Midbrain (tissue), 1 donor: ENCODE results near the gene XPO5.

Experiments used
- DNase-seq: peaks from one replicate; lab custom pipeline; 2025; lab: John Stamatoyannopoulos, UW

The XPO5 gene

GRCh38 chr6:43497689-43498088 is 78.1 kb downstream of the XPO5 start:
- DNase-seq, result no peak

GRCh38 chr6:43497129-43497396 is 78.8 kb downstream of the XPO5 start:
- no peak for DNase-seq

- no peak for DNase-seq
These were observed 79.3 kb downstream of the XPO5 start for GRCh38 chr6:43496370-43497128.

DNA sequence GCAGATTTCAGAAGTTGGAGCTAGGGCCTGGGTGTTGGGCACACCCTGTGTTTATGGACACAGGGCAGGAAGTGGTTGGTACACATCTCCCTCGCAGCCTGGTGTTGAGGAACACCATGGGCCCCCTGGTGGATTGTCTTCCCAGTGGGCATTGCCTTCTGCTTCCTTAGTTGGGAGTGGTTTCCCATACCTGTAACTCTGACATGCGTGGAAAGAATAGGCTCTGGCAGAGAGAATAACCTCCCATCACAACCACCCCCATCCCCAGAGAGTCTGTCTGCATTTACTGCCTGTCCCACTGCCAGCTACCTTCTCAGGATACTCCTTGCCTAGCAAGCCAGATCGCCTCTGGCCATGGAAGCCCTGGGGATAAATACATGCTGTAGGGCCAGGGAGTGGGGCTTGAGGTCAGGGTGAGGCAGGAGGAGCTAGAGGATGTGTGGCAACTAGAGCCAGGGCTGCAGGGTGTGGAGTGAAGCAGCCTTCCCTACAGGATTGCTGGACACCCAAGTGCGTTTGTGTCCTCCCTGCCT is 80.4 kb downstream of the XPO5 start:
- DNase-seq, result no peak

DNA sequence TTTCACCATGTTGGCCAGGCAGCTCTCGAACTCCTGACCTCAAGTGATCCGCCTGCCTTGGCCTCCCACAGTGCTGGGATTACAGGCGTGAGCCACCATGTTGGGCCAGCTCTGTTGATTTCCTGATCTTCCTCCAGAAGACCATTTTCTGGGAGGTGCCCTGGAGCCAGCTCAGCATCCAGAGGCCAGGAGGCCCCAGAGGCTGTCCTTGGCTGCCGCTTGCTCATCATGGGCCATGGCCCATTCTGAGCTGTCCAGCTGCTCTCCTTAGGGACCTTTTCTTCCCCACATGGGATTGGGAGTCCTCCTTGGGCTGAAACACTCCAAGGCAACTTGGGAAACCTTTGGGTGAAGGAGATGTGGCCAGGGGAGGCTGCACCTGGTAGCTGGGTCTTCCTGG is 81.1 kb downstream of the XPO5 start:
- no peak for DNase-seq

DNA sequence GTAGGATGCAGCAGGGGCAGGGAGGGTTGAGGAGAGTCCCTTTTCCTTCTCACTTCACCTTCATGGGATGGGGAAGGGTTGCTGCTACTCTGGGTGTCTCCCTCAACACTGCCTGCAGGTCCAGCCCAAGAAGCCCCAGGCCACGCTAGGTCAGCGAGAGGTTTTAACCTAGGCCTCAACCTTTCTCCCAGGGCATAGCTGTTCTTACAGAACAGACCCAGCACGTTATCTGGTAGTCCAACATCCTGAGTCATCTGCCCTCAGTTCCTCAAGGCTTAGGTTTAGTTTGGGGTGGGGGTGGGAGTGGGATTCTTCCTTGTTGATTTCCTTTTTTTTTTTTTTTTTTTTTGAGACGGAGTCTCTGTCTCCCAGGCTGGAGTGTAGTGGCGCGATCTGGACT is 81.5 kb downstream of the XPO5 start:
- DNase-seq, result no peak

DNA sequence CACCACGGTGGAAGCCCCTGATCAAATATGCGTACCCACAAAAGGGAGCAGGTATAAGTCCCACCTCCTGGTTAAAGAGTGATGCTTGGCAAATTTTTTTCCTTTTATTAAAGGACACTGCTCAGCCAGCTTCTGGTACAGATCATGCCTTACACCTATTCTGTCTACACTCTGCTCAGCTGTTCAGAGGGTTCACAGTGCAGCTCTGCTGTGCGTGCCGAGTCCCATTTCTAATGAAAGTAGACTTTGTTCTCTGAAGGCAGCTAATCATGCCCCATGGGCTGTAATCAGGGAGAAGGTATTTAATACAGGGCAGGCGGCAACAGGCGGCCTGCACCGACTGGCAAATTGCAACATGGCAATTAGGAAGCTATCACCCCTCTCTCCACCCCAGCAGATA is 82.0 kb downstream of the XPO5 start:
- peak; percentile 27 for DNase-seq

GRCh38 chr6:43493230-43493629 is 82.6 kb downstream of the XPO5 start:
- DNase-seq, result no peak

- peak; percentile 52 for DNase-seq
These were observed 83.2 kb downstream of the XPO5 start for GRCh38 chr6:43492673-43493072.

- peak; percentile 92 for DNase-seq
These were observed 83.8 kb downstream of the XPO5 start for GRCh38 chr6:43491750-43492661.

GRCh38 chr6:43490523-43490939 is 85.3 kb downstream of the XPO5 start:
- no peak for DNase-seq

DNA sequence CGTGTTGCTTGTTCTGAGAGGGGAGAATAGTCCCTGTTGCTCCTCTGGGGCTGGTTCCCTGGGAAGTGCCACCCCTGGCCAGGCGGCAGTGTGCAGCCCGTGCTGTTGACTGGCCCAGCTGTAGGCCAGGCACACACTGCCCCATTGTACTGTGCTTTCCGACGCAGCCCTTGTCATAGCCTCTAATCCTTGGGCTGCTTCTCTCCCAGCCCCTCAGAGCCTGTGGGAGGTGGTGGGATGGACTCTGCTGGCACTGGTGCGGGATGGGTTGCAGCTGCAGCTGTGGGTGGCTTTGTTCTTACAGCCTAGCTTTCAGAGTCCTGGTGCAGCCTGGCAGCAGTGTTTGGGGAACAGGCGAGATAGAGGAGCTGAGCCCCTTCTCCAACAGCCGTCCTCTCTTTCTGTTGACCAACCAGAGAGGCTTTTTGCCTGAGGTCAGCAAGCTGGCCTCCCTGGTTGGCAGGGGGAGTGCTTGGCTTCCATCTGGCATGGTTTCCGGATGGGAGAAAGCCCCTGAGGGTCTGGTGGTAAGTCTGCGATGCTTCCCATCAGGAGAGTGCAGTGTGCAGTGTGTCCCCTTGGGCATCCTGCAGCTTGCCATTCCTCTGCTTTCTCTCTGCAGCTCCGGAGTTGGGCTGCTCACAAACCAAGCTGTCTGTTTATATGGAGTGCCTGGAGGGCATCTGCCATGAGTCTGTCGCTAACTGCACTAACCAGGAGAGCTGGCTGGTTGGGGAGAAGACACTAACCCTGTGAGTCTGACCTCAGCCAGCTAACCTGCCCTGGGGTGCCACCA is 86.4 kb downstream of the XPO5 start:
- peak; percentile 95 for DNase-seq

DNA sequence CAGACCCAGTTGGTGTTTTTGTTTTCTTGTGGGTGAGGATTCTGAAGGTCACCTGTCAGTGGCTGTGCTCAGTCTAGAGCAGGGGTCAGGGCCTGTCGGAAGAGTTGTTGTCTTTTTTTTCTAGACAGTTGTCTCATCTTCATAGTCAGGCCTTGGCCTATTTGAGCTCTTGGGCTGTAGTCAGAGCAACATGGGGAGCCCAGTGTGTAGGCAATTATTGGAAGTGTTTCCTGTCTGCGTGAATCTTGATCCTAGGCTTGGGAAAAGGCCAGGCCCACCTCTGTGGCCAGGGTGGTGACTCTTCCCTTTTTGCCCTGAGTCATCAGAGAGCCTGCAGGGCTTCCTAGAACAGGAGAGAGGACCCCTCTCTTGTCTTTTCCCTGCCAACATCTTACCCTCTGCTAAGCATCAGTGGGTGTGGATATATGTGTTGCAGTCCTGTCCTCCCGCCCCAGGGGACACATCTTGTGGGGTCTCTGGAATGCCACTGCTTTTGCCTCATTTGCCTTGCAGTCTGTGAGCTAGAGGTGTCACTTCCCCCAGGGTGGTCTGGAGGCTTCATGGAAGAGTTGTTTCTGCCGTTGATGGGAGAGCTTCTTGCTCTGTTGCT is 87.1 kb downstream of the XPO5 start:
- no peak for DNase-seq

- DNase-seq, result no peak
These were observed 94.1 kb downstream of the XPO5 start for GRCh38 chr6:43481591-43482236.

DNA sequence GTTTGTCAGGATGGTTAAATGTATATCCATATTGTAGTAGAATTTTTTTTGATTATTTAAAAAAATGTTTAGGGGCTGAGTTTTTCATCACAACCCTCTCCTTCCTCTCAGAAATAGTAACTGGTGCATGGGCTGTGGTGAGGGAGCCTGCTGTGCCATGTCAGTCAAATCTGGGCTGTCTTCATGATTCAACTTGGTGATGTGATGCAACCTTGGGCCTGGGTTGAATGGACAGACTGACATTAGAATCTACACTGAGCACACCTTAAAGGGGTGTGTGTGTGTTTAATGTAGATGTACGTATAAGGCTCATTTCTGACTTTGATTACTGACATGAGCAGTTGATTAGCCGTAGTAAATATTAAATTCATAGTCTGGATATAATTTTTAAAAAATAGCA is 94.8 kb downstream of the XPO5 start:
- DNase-seq, result no peak

- DNase-seq, result no peak
These were observed 97.8 kb downstream of the XPO5 start for GRCh38 chr6:43478008-43478372.

DNA sequence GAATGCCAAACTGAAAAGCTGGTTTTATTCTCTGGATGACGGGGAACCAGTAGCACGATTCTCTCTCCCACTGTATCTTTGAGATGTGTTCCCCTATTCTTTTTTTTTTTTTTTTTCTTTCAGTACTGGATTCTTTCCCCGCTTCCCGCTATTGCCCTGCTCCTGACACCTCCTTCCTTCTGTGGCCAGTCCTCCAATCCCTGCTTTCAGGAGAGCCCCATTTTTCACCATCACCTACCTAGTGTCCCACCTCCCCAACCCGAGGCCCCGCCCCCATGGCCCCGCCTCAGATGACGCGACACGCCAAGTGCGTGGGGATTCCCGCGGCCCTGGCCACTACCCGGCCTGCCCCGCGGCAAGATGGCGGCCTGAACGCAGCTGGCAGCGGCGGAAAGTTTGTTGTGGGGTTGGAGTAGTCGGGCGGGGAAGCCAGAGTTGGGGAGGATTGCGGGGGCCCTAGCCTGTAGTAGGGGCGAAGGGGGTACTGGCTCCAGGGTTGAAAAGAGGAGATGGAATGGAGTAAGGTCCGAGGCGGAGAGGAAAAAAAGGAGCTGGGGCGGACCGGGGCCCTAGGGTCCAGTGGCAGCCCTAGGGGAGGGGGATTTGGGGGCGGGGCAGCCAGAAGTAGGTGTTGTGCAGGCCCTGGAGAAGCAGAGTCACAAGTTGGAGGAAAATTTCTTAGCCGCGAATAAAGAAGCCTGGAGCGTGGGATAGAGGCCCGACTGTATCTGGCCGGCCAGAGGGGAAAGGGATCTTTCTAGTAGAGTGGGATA is 98.4 kb downstream of the XPO5 start, which contains the start of gene TJAP1:
TSS of gene TJAP1 (plus strand) at position 336 of the 773 bp plus-strand sequence. CDS start 21,432 bp downstream, outside the sequence.
- peak; percentile 92 for DNase-seq

DNA sequence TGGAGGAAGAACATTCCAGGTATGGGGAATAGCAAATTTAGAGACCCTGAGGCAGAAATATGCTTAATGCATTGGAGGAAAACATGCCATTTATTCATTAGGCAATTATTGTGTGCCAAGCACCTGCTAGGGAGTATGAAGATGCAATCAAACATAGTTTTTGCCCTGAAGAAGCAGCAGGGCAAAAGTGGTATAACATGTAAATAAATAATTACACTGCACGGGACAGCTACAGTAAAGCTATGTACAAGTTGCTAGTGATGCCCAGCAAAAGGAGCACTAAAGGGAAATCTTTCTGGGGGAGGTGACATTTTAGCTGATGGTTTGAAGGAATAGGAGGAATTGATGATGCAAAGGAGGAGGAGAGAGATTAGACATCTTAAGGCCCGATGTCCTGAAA is 99.1 kb downstream of the XPO5 start:
- no peak for DNase-seq

GRCh38 chr6:43475516-43475915 is 100.3 kb downstream of the XPO5 start:
- DNase-seq, result no peak

DNA sequence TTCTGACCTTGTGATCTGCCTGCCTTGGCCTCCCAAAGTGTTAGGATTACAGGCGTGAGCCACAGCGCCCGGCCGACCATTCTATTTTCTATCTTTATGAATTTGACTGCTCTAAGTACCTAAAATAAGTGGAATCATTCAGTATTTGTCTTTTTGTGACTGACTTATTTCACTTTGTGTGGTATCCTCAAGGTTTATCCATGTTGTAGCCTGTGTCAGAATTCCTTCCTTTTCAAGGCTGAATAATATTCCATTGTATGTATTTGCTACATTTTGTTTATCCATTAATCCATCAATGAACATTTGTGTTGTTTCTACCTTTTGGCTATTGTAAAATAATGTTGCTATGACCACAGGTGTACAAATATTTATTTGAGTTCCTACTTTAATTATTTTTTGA is 103.3 kb downstream of the XPO5 start:
- no peak for DNase-seq
